Effector memory CD4-positive, alpha-beta T cell (primary cell): ENCODE measurements around the gene GAREM2.

Source experiments
- DNase-seq, 3 donors: peaks; one replicate each; pipeline ENCODE4 v3.0.0-alpha.2; 2020
- H3K27ac ChIP-seq: 2 replicates; pipeline ENCODE4 v1.7.0; 2013; ENCODE audit warnings: mild to moderate bottlenecking, low read length, moderate library complexity; ENCODE audit not compliant: insufficient read depth, poor library complexity, severe bottlenecking
- H3K27me3 ChIP-seq: replicated peaks from 2 replicates; pipeline ENCODE4 v1.7.0; 2013; ENCODE audit warnings: mild to moderate bottlenecking, low read length; ENCODE audit not compliant: insufficient read depth, control insufficient read depth, poor library complexity, severe bottlenecking
- H3K36me3 ChIP-seq: 2 replicates; pipeline ENCODE4 v1.7.0; 2013; ENCODE audit warnings: mild to moderate bottlenecking, low read length, moderate library complexity; ENCODE audit not compliant: control insufficient read depth, insufficient read depth
- H3K4me1 ChIP-seq: 2 replicates; pipeline ENCODE4 v1.7.0; 2013; ENCODE audit warnings: low read length, mild to moderate bottlenecking; ENCODE audit not compliant: control insufficient read depth, insufficient read depth, poor library complexity, severe bottlenecking
- H3K4me3 ChIP-seq: 2 replicates; pipeline ENCODE4 v1.7.0; 2013; ENCODE audit warnings: low read length, low read depth, mild to moderate bottlenecking; ENCODE audit not compliant: insufficient read depth, poor library complexity, severe bottlenecking
- H3K9me3 ChIP-seq: 2 replicates; pipeline ENCODE4 v1.7.0; 2013; ENCODE audit warnings: mild to moderate bottlenecking, low read length, moderate library complexity; ENCODE audit not compliant: control insufficient read depth

Gene GAREM2

GRCh38 chr2:26196683-26197418 lies 24.0 kb downstream of the GAREM2 start:
- Histone ChIP-seq H3K27ac (no peak overlapping the region), H3K27me3 (no peaks in the 10 kb centered on the region), H3K4me1 (no peaks in the 10 kb centered on the region), H3K36me3 (peaks cover 84% of the 10 kb centered on the region), H3K4me3 (no peak overlapping the region), H3K9me3 (no peaks in the 10 kb centered on the region)
- DNase-seq: no peak

- Histone ChIP-seq H3K27me3 (no peaks in the 10 kb centered on the region), H3K9me3 (no peaks in the 10 kb centered on the region), H3K27ac (no peak overlapping the region), H3K36me3 (peaks cover 83% of the 10 kb centered on the region), H3K4me1 (no peaks in the 10 kb centered on the region), H3K4me3 (no peak overlapping the region)
- DNase-seq: no peak
Observed at GRCh38 chr2:26197516-26197915, 24.6 kb downstream of the GAREM2 start.

DNA sequence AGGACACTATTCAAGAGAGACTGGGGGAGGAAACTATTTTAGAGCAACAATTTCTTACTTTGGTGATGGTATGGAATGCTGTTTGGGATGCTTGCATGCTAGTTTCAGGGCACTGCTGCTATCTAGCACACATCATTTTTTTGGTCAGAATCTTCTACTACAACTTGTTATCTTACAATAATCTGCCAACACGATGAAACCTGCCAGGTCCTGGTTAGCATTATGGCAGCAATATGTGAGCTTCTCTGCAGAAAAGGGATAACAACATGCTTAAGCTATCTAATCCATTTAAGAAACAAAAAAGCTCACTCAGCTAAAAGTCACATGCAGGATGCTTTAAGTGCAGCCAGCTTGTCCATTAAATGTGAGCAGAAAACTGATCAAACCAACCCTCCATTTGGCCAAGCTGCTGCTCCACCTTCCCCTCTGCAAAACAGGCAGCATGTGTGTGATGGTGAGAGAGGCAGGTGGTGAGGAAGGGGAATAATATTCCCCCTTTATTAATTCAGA lies 30.1 kb downstream of the GAREM2 start:
- no peak overlapping the region for H3K27ac ChIP-seq
- no peaks in the 10 kb centered on the region for H3K27me3 ChIP-seq
- no peaks in the 10 kb centered on the region for H3K9me3 ChIP-seq
- no peaks in the 10 kb centered on the region for H3K4me1 ChIP-seq
- H3K36me3 ChIP-seq: peaks cover 53% of the 10 kb centered on the region
- no peak for DNase-seq
- H3K4me3 ChIP-seq: no peak overlapping the region

DNA sequence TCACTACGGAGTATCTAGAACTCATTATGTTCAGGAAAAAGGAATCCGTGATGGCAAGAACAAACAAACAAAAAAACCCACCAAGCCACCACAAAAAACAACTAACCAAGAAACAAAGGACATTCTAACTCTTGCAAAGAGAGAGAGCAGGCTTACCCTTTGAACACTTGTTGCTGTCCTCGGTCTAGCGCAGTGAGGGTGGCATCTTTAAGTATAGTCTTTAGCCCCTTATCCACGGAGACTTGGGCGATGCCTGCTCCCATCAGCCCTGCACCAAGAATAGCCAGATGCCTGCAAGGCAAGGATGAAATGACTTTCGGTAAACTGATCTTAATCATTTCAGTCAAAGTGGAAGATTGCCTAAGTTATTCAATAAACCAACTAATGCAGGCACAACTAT lies 31.0 kb downstream of the GAREM2 start:
- no peak for DNase-seq
- Histone ChIP-seq H3K4me1 (no peaks in the 10 kb centered on the region), H3K4me3 (no peak overlapping the region), H3K9me3 (no peaks in the 10 kb centered on the region), H3K27me3 (no peaks in the 10 kb centered on the region), H3K27ac (no peak overlapping the region), H3K36me3 (peaks cover 60% of the 10 kb centered on the region)

- H3K27ac ChIP-seq: no peak overlapping the region
- H3K36me3 ChIP-seq: peaks cover 70% of the 10 kb centered on the region
- DNase-seq: no peak
- no peaks in the 10 kb centered on the region for H3K4me1 ChIP-seq
- H3K4me3 ChIP-seq: no peak overlapping the region
- no peaks in the 10 kb centered on the region for H3K9me3 ChIP-seq
- no peaks in the 10 kb centered on the region for H3K27me3 ChIP-seq
Observed at GRCh38 chr2:26212011-26212410, 39.1 kb downstream of the GAREM2 start.

- Histone ChIP-seq H3K4me3 (no peak overlapping the region), H3K27me3 (no peaks in the 10 kb centered on the region), H3K9me3 (no peaks in the 10 kb centered on the region), H3K4me1 (no peaks in the 10 kb centered on the region), H3K36me3 (peaks cover 53% of the 10 kb centered on the region), H3K27ac (no peak overlapping the region)
- no peak for DNase-seq
Observed at GRCh38 chr2:26214759-26215158, 41.9 kb downstream of the GAREM2 start.

DNA sequence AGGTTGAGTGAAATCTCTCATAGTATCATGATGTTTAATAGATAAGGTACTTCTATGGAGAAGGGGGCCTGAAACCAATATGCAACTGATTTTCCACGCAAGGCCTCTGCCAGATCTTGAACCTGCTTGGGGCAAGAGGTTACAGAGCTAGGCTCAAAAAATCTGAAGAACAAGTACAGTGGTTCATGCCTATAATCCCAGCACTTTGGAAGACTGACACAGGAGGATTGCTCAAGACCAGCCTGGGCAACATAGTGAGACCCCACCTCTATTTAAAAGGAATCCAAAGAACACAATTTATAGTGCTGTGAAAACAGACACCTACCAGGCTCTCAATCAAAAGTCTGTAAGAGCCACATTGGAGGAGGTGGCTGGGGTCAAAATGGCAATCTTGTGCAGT lies 42.9 kb downstream of the GAREM2 start:
- Histone ChIP-seq H3K4me3 (no peak overlapping the region), H3K36me3 (peaks cover 51% of the 10 kb centered on the region), H3K27me3 (no peaks in the 10 kb centered on the region), H3K27ac (no peak overlapping the region), H3K4me1 (no peaks in the 10 kb centered on the region), H3K9me3 (no peaks in the 10 kb centered on the region)
- no peak for DNase-seq

GRCh38 chr2:26216587-26216986 lies 43.7 kb downstream of the GAREM2 start:
- Histone ChIP-seq H3K4me1 (no peaks in the 10 kb centered on the region), H3K36me3 (peaks cover 48% of the 10 kb centered on the region), H3K4me3 (no peak overlapping the region), H3K27ac (no peak overlapping the region), H3K9me3 (no peaks in the 10 kb centered on the region), H3K27me3 (no peaks in the 10 kb centered on the region)
- DNase-seq: no peak

DNA sequence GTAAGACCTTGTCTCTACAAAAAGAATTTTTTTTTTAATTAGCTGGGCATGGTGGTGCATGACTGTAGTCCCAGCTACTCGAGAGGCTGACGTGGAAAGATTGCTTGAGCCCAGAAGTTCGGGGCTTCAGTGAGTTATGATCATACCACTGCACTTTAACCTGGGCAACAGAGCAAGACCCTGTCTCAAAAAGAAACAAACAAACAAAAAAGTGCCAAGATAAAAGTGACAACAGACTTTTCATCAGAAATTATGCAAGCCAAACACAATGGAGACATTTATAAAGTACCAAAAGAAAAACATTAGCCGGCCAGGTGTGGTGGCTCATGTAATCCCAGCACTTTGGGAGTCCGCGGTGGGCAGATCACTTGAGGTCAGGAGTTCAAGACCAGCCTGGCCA lies 44.8 kb downstream of the GAREM2 start:
- peaks cover 39% of the 10 kb centered on the region for H3K36me3 ChIP-seq
- no peak overlapping the region for H3K27ac ChIP-seq
- no peak for DNase-seq
- no peak overlapping the region for H3K4me3 ChIP-seq
- H3K27me3 ChIP-seq: no peaks in the 10 kb centered on the region
- H3K4me1 ChIP-seq: no peaks in the 10 kb centered on the region
- H3K9me3 ChIP-seq: no peaks in the 10 kb centered on the region

DNA sequence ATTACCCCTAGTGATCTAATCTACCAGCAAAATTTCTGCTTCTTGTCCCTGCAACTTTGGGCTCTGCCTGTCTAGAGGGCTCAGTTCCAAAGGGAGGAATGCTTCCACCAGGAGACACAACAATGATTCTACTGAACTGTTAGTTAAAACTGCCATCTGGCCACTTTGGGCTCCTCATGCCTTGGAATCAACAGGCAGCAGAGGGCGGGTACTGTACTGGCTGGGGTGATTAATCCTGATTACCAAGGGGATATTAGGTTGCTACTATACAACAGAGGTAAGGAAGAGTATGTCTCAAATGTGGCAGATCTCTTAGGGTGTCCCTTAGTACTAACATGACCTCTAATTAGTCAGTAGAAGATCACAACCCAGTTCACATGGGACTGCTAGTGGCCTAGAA lies 50.1 kb downstream of the GAREM2 start:
- Histone ChIP-seq H3K9me3 (no peaks in the 10 kb centered on the region), H3K27ac (no peak overlapping the region), H3K27me3 (no peaks in the 10 kb centered on the region), H3K4me1 (no peaks in the 10 kb centered on the region), H3K36me3 (peaks cover 20% of the 10 kb centered on the region), H3K4me3 (no peak overlapping the region)
- no peak for DNase-seq
